ENCODE data around the gene ADIPOQ. TPM values are rescaled to one million over a fixed set of nuclear protein-coding genes. Genes with fewer than 3 reads are reported as not detected.

The ADIPOQ gene
- total RNA-seq, 2 experiments from 2014 or later, result not detected

GRCh38 chr3:186828340-186828739 is 14.2 kb upstream of the ADIPOQ start:
- ATAC-seq (ENCODE audit: poor library complexity), result no peak
- intact Hi-C loops (cut with DNase I, micrococcal nuclease), result loop anchor here in 1 of 2 experiments (5.0 to 10.0 kb wide), 2 partner anchors 46 to 844 kb away; partner anchors contain the start of gene EIF4A2
- ChIA-PET CTCF (interaction anchor here (1.2 to 2.1 kb wide), 2 partner anchors 285 to 311 kb away, joined by 3 to 6 read pairs; partner anchors contain the start of gene RPL39L), POLR2A (interaction anchor here (0.9 to 5.3 kb wide), 8 partner anchors 21 to 894 kb away, joined by 3 to 69 read pairs (median 6); partner anchors contain the start of gene EIF4A2)
- Histone ChIP-seq H3K27me3 (ENCODE audit: control insufficient read depth in 1 of 2, insufficient read depth in 2 of 2, low read length in 2 of 2) (peaks cover 37 to 66% of the 10 kb centered on the region in 2 experiments), H3K36me3 (ENCODE audit: insufficient read depth, low read length) (no peaks in the 10 kb centered on the region), H3K9me3 (ENCODE audit: control insufficient read depth in 1 of 2, insufficient read depth in 1 of 2, low read length in 2 of 2) (no peaks in the 10 kb centered on the region), H3K4me3 (ENCODE audit: low read length) (no peak overlapping the region), H3K27ac (ENCODE audit: low read depth in 1 of 2, low read length in 2 of 2) (no peak overlapping the region), H3K4me1 (ENCODE audit: insufficient read depth, low read length) (peaks cover 27% of the 10 kb centered on the region)
- TF ChIP-seq CTCF (IDR thresholded peaks at IDR 0.05), result no peak
- Mint-ChIP-seq H3K27me3 (peaks cover 71% of the 10 kb centered on the region), H3K4me1 (ENCODE audit: low read depth) (peaks cover 23% of the 10 kb centered on the region), H3K9me3 (no peaks in the 10 kb centered on the region), H3K27ac (no peak overlapping the region), H3K4me3 (no peak overlapping the region), H3K36me3 (ENCODE audit: low read depth) (no peaks in the 10 kb centered on the region)
- peak in 1 of 14 experiments; percentile 17 for DNase-seq

- Mint-ChIP-seq H3K36me3 (ENCODE audit: low read depth) (no peaks in the 10 kb centered on the region), H3K4me3 (no peak overlapping the region), H3K27me3 (peaks cover 50% of the 10 kb centered on the region), H3K4me1 (ENCODE audit: low read depth) (peaks cover 8% of the 10 kb centered on the region), H3K27ac (no peak overlapping the region), H3K9me3 (no peaks in the 10 kb centered on the region)
- no peak overlapping the region for H3K27ac ChIP-seq (ENCODE audit: low read depth in 1 of 2, low read length in 2 of 2)
- H3K9me3 ChIP-seq (ENCODE audit: control insufficient read depth in 1 of 2, insufficient read depth in 1 of 2, low read length in 2 of 2), result no peaks in the 10 kb centered on the region
- intact Hi-C loops (cut with DNase I, micrococcal nuclease), result no loop called here
- ATAC-seq (ENCODE audit: poor library complexity) (no peak), DNase-seq (no peak)
- H3K4me1 ChIP-seq (ENCODE audit: insufficient read depth, low read length), result peaks cover 10% of the 10 kb centered on the region
- H3K27me3 ChIP-seq (ENCODE audit: control insufficient read depth in 1 of 2, insufficient read depth in 2 of 2, low read length in 2 of 2), result peaks cover 16 to 40% of the 10 kb centered on the region in 2 experiments
- ChIA-PET CTCF (no interaction called here), POLR2A (no interaction called here)
- TF ChIP-seq CTCF (IDR thresholded peaks at IDR 0.05), result no peak
- no peaks in the 10 kb centered on the region for H3K36me3 ChIP-seq (ENCODE audit: insufficient read depth, low read length)
- no peak overlapping the region for H3K4me3 ChIP-seq (ENCODE audit: low read length)
These were observed 10.7 kb upstream of the ADIPOQ start for GRCh38 chr3:186831798-186832197.

- H3K4me3 Mint-ChIP-seq, result no peak overlapping the region
- no peaks in the 10 kb centered on the region for H3K9me3 Mint-ChIP-seq
- ATAC-seq (ENCODE audit: poor library complexity), result no peak
- intact Hi-C loops (cut with DNase I, micrococcal nuclease), result no loop called here
- no peak overlapping the region for H3K27ac Mint-ChIP-seq
- H3K4me3 ChIP-seq (ENCODE audit: low read length), result no peak overlapping the region
- no peaks in the 10 kb centered on the region for H3K9me3 ChIP-seq (ENCODE audit: control insufficient read depth in 1 of 2, insufficient read depth in 1 of 2, low read length in 2 of 2)
- POLR2A ChIA-PET, result no interaction called here
- no peak overlapping the region for H3K27ac ChIP-seq (ENCODE audit: low read depth in 1 of 2, low read length in 2 of 2)
- H3K36me3 ChIP-seq (ENCODE audit: insufficient read depth, low read length), result no peaks in the 10 kb centered on the region
- no peak for TF ChIP-seq CTCF (IDR thresholded peaks at IDR 0.05)
- DNase-seq, result no peak
- H3K4me1 Mint-ChIP-seq (ENCODE audit: low read depth), result peaks cover 6% of the 10 kb centered on the region
- peaks cover 49% of the 10 kb centered on the region for H3K27me3 Mint-ChIP-seq
- peaks cover 15 to 40% of the 10 kb centered on the region in 2 experiments for H3K27me3 ChIP-seq (ENCODE audit: control insufficient read depth in 1 of 2, insufficient read depth in 2 of 2, low read length in 2 of 2)
- CTCF ChIA-PET, result no interaction called here
- peaks cover 9% of the 10 kb centered on the region for H3K4me1 ChIP-seq (ENCODE audit: insufficient read depth, low read length)
- no peaks in the 10 kb centered on the region for H3K36me3 Mint-ChIP-seq (ENCODE audit: low read depth)
These were observed 10.2 kb upstream of the ADIPOQ start for GRCh38 chr3:186832276-186832675.

All from CD4-positive, alpha-beta T cell (primary cell).